ENCODE data around the gene CEP131. TPM values are rescaled to one million over a fixed set of nuclear protein-coding genes. Genes with fewer than 3 reads are reported as not detected.

Gene CEP131
- total RNA-seq, 1 experiment from 2014 or later: 22.3 TPM

GRCh38 chr17:81184555-81184954, 38.2 kb downstream of the CEP131 start:
- no peak for DNase-seq (ENCODE audit: low read depth)
- in situ Hi-C loops (cut with HindIII; ENCODE audit: low pct_unique_long_range_greater_than_20kb, low sequenced_read_pairs): no loop called here

GRCh38 chr17:81183807-81184206, 39.0 kb downstream of the CEP131 start:
- in situ Hi-C loops (cut with HindIII; ENCODE audit: low pct_unique_long_range_greater_than_20kb, low sequenced_read_pairs): no loop called here
- DNase-seq (ENCODE audit: low read depth): no peak

GRCh38 chr17:81183316-81183715, 39.4 kb downstream of the CEP131 start:
- in situ Hi-C loops (cut with HindIII; ENCODE audit: low pct_unique_long_range_greater_than_20kb, low sequenced_read_pairs): no loop called here
- DNase-seq (ENCODE audit: low read depth): no peak

- DNase-seq (ENCODE audit: low read depth): no peak
- in situ Hi-C loops (cut with HindIII; ENCODE audit: low pct_unique_long_range_greater_than_20kb, low sequenced_read_pairs): no loop called here
Observed at GRCh38 chr17:81182596-81182995, 40.2 kb downstream of the CEP131 start.

GRCh38 chr17:81181811-81182185, 41.0 kb downstream of the CEP131 start:
- DNase-seq (ENCODE audit: low read depth): no peak
- in situ Hi-C loops (cut with HindIII; ENCODE audit: low pct_unique_long_range_greater_than_20kb, low sequenced_read_pairs): no loop called here

- no peak for DNase-seq (ENCODE audit: low read depth)
Observed at GRCh38 chr17:81180836-81181810, 41.6 kb downstream of the CEP131 start.

GRCh38 chr17:81179861-81180260, 42.9 kb downstream of the CEP131 start:
- in situ Hi-C loops (cut with HindIII; ENCODE audit: low pct_unique_long_range_greater_than_20kb, low sequenced_read_pairs): no loop called here

More at GRCh38 chr17:81180836-81181810, 41.6 kb downstream of the CEP131 start:
- in situ Hi-C loops (cut with HindIII; ENCODE audit: low pct_unique_long_range_greater_than_20kb, low sequenced_read_pairs): no loop called here

GRCh38 chr17:81179220-81179619, 43.5 kb downstream of the CEP131 start:
- no peak for DNase-seq (ENCODE audit: low read depth)
- in situ Hi-C loops (cut with HindIII; ENCODE audit: low pct_unique_long_range_greater_than_20kb, low sequenced_read_pairs): no loop called here

More at GRCh38 chr17:81179861-81180260, 42.9 kb downstream of the CEP131 start:
- DNase-seq (ENCODE audit: low read depth): no peak

GRCh38 chr17:81178136-81179091, 44.4 kb downstream of the CEP131 start:
- no peak for DNase-seq (ENCODE audit: low read depth)
- in situ Hi-C loops (cut with HindIII; ENCODE audit: low pct_unique_long_range_greater_than_20kb, low sequenced_read_pairs): no loop called here

- in situ Hi-C loops (cut with HindIII; ENCODE audit: low pct_unique_long_range_greater_than_20kb, low sequenced_read_pairs): no loop called here
- DNase-seq (ENCODE audit: low read depth): no peak
Observed at GRCh38 chr17:81176666-81177065, 46.1 kb downstream of the CEP131 start.

GRCh38 chr17:81173762-81174155, 49.0 kb downstream of the CEP131 start:
- DNase-seq (ENCODE audit: low read depth): no peak

GRCh38 chr17:81173052-81173761, 49.6 kb downstream of the CEP131 start:
- in situ Hi-C loops (cut with HindIII; ENCODE audit: low pct_unique_long_range_greater_than_20kb, low sequenced_read_pairs): no loop called here
- DNase-seq (ENCODE audit: low read depth): no peak

More at GRCh38 chr17:81173762-81174155, 49.0 kb downstream of the CEP131 start:
- in situ Hi-C loops (cut with HindIII; ENCODE audit: low pct_unique_long_range_greater_than_20kb, low sequenced_read_pairs): no loop called here

GRCh38 chr17:81171941-81172340, 50.8 kb downstream of the CEP131 start:
- in situ Hi-C loops (cut with HindIII; ENCODE audit: low pct_unique_long_range_greater_than_20kb, low sequenced_read_pairs): no loop called here
- no peak for DNase-seq (ENCODE audit: low read depth)

GRCh38 chr17:81170727-81171494, 51.9 kb downstream of the CEP131 start:
- in situ Hi-C loops (cut with HindIII; ENCODE audit: low pct_unique_long_range_greater_than_20kb, low sequenced_read_pairs): no loop called here

GRCh38 chr17:81169870-81170309, 52.9 kb downstream of the CEP131 start:
- in situ Hi-C loops (cut with HindIII; ENCODE audit: low pct_unique_long_range_greater_than_20kb, low sequenced_read_pairs): no loop called here

More at GRCh38 chr17:81170727-81171494, 51.9 kb downstream of the CEP131 start:
- DNase-seq (ENCODE audit: low read depth): no peak

GRCh38 chr17:81167638-81168037, 55.1 kb downstream of the CEP131 start:
- in situ Hi-C loops (cut with HindIII; ENCODE audit: low pct_unique_long_range_greater_than_20kb, low sequenced_read_pairs): no loop called here
- DNase-seq (ENCODE audit: low read depth): no peak

More at GRCh38 chr17:81169870-81170309, 52.9 kb downstream of the CEP131 start:
- no peak for DNase-seq (ENCODE audit: low read depth)

GRCh38 chr17:81167194-81167524, 55.6 kb downstream of the CEP131 start:
- no peak for DNase-seq (ENCODE audit: low read depth)
- in situ Hi-C loops (cut with HindIII; ENCODE audit: low pct_unique_long_range_greater_than_20kb, low sequenced_read_pairs): no loop called here

Measured in Caki2 (cell line).